GM19193 (cell line): Measurements from ENCODE around the gene PBRM1.

Experiments used
- POLR2A ChIP-seq: IDR thresholded peaks from 4 replicates; pipeline ENCODE4 v1.6.1; 2011; ENCODE audit not compliant: insufficient read depth, insufficient read length; ENCODE audit errors: extremely low read depth

PBRM1 gene

DNA sequence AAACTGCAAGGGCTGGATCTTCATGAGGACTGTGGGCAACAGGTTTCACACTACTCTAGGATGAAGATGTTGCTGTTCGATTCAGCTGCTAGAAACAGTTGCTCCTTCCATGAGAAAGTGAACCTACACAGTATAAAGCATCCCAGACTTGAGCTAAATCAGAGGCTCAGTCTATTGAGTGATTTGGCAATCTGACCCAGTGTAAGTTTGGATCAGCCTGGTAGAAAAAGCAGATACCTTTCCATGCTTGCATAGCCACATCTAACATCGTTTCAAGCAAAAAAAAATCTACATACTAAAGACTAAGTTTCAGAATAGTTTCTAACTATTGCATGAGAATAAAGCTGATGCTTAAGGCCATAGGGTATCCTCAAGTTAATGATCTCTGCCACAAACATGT lies 144.7 kb downstream of the PBRM1 start:
- no peak for TF ChIP-seq POLR2A

DNA sequence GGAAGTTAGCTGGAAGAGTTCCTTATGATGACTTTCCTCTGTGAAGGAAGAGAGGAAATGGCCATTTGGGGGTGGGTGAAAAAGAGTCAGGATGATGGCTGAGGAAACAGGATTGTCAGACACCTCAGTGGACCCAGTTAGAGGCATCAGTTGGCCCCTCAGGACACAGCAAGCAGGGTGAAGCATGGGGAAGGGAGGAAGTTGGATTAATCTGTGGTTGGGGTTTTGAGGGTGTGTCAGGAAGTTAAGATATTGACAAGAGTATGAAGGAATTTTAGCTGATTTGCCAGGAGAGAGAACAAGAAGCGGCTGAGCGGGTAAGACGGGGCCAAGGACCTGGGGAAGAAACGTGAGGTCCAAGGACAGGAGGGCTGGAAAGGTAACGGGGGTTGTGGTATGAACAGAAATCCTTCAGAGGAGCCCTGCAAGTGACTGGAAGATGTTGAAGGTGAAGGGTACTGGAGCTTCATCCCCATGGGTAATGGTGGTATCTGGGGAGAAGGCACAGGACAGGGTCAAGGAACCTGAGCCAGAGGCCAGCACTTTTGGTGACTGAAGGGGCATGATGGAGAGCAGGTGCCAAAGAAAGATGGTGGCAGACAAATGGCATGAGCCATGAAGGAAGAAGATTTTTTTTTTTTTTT lies 146.6 kb downstream of the PBRM1 start:
- TF ChIP-seq POLR2A: no peak

DNA sequence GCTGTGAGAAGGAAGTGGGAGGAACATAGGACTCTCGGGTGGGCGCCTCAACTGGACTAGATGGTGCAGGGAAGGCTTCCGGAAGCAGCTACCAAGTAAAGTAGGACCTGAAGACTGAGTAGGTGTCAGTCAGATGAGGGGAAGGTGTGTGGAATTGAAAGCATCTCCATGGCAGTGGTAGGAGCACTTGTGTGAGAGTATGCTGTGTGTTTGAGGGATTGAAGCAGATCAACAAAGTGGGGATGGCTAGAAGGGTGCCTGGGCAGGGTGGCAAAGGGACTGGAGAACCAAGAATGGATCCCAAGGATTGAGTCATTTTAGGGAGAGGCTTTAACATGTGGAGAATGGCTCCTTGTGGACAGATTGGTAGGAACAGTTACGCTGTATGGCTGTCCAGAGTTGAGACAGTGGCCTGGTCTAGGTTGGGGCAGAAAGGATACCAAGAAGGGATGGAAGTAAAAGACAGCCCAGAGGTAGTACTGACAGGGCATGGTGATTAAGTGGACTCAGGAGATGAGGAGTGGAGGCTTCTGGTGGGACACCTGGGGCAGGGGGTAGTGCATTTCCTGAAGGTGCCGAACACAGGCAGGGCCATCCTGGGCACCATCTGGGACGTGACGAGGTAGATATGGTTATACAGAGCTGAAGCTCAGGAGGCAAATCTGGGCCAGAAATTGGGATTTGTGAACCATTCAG lies 147.8 kb downstream of the PBRM1 start:
- TF ChIP-seq POLR2A: no peak

GRCh38 chr3:52537165-52537620 lies 148.5 kb downstream of the PBRM1 start:
- TF ChIP-seq POLR2A: no peak

DNA sequence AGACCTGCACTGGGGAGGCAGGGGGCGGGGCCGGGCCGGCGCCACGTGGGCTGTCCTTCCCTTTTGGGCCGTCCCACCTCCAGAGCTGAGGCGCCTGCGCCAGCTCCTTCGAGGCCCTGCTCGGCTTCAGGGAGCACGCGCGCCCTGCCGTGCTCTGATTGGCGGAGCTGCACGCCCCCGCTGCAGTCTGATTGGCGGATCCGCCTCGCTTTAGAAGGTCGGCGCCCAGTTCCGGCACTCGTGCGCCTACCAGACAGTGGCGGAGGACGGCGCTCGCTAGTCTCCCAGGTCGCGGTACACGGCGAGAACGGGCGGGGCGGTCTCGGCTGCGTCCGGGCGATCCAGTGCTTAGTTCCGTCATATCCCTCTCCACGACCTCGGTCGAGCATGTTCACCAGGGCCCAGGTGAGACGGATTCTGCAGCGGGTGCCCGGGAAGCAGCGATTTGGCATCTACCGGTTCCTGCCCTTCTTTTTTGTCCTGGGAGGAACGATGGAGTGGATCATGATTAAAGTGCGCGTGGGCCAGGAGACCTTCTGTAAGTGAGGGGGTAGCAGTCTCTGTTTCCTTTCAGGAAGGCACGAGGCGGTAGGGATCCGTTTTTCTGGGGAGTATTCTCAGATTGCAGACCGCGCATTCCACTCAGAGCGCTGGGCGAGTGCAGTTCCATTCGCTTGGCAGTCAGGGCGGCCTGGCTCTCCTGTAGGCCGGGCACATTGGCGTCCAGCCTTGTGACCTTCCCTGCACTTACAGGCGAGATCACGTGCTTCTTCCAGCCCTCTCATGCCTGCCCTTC lies 149.1 kb downstream of the PBRM1 start, which contains the start of gene UQCC5:
Gene UQCC5 (plus strand): TSS at position 237 of the 796 bp plus-strand sequence. CDS start 151 bp downstream, at position 388.
- TF ChIP-seq POLR2A: peak; percentile 99

DNA sequence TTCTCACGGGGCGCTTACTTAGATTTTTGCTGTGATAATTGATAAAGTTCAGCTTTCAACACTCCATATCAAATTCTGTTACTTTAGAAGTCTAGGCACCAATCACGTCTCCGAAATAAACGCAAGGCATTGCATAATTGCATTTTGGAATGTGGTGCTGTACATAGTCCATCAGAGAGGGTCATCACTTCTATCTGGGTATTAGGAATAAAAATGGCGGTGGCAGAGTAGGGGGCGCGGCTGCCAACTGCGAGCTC lies 149.7 kb downstream of the PBRM1 start:
- TF ChIP-seq POLR2A: no peak

GRCh38 chr3:52535411-52536111 lies 150.2 kb downstream of the PBRM1 start:
- no peak for TF ChIP-seq POLR2A

- no peak for TF ChIP-seq POLR2A
These were observed 151.2 kb downstream of the PBRM1 start for GRCh38 chr3:52534281-52535183.

- TF ChIP-seq POLR2A: peak; percentile 45
These were observed 152.0 kb downstream of the PBRM1 start, which contains the start of gene NT5DC2 for GRCh38 chr3:52533623-52534280. Gene NT5DC2, minus strand, starts transcription at chr3:52533857. Its CDS starts 120 bp downstream, at chr3:52533737.

DNA sequence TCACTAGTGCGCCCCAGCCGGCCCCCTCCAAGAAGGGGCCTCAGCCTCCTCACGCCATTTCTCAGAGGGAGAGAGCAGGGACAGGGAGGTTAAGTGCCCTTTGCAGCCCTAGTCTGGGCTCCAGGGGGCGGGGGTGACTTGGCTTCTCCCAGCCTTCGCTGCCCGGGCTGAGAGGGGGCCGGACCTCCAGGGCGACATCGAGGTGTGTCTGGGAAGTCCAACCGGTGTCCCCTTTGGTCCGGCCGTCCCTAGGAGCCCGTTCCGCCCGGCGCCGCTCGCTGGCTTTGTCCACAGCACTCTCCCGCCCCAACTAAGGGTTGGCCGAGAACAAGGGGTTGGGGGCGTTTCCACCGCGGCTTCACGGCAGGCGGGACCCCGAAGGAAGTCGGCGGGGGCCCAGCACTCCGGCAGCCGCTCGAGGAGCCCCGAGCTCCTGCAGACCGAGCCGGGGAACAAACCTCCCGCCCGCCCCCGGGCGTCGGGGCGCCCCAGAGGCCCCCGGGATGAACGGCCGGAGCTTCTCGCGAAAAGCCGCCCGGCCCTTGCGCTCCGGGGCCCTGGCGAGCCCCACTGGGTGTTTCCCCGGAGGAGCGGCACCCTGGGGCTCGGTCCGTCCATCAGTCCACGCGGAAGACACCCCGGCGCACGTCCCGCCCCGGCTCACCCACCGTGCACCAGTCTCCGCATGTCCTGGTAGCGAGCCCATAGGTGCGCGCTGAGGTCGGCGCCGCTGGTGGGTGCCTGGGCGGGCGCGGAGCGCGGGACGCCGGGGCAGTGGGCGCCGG lies 152.7 kb downstream of the PBRM1 start:
- TF ChIP-seq POLR2A: no peak

GRCh38 chr3:52532517-52532837 lies 153.2 kb downstream of the PBRM1 start:
- no peak for TF ChIP-seq POLR2A

DNA sequence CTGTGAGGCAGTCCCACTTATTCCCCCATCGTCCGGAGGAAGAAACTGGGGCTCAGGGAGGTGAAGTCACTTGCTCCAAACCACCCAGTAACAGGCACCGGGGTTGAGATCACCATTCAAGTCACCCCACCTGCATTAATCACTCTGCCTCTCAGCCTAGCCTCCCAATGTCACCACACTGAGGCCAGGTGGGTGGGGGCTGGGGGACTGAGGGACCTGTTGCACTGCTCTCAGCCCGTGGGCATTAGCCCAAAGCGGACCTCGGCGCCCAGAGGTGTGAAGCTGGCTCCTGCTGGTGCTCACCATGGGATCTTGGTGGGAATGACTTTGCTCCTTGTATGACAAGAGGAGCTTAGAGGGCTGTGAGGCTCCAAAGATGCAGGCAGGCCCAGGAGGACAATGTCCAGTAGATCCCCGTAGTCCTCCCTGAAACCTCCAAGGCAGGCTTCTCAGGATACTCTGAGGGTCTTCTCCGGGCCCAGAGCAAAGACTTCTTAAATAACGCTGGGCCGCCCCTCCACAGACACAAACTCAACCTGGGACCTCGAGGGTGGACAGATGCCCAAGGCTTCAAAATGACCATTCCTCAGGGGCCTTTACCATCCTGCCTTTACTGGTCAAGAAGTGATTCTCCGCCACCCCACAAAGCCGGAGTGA lies 153.7 kb downstream of the PBRM1 start:
- TF ChIP-seq POLR2A: no peak
